GM19025 (cell line): ENCODE data around the gene ORC1.

Experiments used
- ATAC-seq: cut with Tn5 transposase; IDR thresholded peaks from one replicate; pipeline ENCODE4 v1.9.1; 2021; ENCODE audit warnings: mild to moderate bottlenecking, low read depth, moderate library complexity; ENCODE audit not compliant: unreplicated experiment

ORC1 gene

DNA sequence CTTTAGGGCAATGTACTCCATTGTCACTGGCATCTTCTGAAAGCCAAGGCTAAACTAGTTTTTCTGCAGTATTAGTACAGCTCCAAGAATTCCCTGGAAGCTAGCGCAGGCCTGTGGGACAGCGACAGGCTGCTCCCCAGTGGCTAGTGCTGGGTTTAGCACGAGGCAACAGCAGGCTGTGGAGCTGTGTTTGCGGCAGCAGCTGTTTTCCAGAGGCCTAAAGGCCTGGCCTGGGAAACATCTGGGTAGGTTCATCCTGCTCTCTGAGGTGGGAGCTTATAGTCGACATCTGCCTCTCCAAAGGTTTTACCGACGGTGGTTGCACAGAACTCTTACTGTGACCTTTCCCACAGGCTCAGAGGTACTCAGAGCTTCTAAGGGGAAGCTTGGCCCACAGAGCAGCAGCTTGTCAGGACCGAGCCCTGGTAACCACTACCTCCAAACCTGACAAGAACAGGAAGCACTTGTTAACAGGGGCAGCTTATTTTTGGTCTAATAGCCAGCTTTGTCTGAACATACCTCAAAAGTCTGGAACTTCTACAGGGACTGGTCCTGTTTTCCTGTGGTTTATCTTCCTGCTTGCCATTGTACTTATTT lies 55.4 kb downstream of the ORC1 start:
- no peak for ATAC-seq

DNA sequence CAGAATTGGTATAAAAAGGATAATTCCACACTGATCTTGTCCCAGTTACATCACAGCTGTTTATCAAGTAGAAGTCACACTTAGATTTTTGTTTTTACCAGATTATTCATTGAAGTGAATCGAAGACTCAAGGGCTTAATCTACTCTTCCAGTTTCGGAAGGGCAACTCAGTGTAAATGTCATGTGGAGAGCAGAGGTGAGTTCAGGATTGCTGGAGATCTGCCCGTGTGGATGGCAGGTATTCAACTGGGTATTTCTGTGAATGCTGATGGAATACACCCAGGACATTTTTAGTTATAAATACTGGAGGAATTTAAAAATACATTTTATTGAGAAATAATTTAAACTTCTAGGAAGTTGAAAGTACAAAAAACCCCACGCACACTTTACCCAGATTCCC lies 57.6 kb downstream of the ORC1 start:
- no peak for ATAC-seq

DNA sequence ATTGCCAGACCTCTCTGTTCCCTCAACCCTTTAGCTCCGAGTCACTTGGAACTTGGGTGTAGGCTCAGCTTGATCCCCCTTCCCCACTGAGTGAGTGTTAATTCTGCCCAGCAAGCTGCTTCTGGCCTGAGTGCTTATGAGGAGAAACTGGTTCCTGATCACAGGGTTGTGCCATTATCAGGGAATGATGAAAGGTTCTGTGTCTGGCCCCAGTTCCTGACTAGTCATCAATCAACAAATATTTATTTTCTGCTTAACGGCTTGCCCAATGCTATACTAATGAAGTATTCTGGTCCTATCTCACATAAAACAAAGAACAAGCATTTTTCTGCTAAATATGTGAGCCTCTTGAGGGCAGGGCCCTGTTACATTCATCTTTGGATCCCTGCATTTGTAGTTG lies 59.0 kb downstream of the ORC1 start:
- ATAC-seq: no peak

- no peak for ATAC-seq
Measured at GRCh38 chr1:52343979-52344378, 60.2 kb downstream of the ORC1 start.

DNA sequence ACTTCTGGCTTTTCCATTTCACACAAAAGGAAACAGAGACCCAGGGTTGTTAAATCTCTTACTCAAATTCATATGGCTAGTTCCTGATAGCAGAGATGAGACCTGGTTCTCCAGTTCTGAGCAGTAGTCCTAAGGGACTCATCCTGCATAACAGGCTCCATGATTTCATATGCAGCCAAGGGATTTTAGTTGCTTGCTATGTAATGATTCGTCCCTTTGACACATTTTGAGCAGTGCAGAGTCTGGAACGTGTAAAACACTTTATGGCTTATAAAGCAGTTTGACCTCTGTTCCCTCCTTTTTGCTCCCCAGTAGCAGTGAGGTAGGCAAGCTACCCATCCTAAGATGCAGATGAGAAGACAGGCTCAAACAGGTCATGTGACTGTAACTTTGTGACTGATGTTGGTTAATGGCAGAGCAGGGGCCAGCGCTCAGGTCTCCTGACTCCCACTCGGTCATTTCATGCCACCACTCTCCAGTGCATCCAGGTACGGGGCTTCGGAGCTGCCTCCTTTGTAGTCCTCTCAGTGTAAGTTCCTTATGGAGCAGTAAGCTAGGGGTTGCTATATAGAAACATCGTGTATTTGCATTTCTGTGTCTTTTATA lies 62.5 kb downstream of the ORC1 start:
- ATAC-seq: no peak

GRCh38 chr1:52337439-52337838 lies 66.8 kb downstream of the ORC1 start:
- no peak for ATAC-seq

- ATAC-seq: no peak
Measured at GRCh38 chr1:52334906-52335528, 69.2 kb downstream of the ORC1 start.

DNA sequence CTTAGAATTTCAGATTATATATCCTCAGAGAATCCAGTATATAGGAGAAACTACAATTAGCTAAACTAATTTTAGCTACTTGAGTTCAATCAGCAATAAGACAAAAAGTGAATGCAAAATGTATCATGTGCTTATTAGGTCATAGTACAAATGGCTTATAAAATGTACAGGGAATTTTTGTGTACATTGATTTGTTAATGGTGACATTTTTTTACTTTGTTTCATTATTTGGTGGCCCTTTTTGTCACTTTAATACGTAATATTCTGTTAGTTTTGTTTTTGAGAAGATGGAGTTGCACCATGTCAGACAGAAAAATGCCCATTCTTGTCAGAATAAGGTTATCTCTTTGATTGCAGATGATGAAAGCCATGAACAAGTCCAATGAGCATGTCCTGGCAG lies 71.8 kb downstream of the ORC1 start:
- no peak for ATAC-seq

- ATAC-seq: no peak
Measured at GRCh38 chr1:52328615-52329014, 75.6 kb downstream of the ORC1 start.

GRCh38 chr1:52325786-52326185 lies 78.4 kb downstream of the ORC1 start:
- no peak for ATAC-seq

- no peak for ATAC-seq
Measured at GRCh38 chr1:52323731-52324130, 80.5 kb downstream of the ORC1 start.
